Adipose tissue (tissue), 3 donors: ENCODE results near the gene DUS3L. TPM values are rescaled to one million over a fixed set of nuclear protein-coding genes. Genes with fewer than 3 reads are reported as not detected.

Experiments
- H3K27ac ChIP-seq: one replicate; pipeline ENCODE4 v1.5.1; 2013; ENCODE audit warnings: low read depth, low read length
- WGBS, 3 donors: extraction: QIAGEN DNeasy Blood & Tissue Kit; methylation state at CpG; one replicate each; pipeline ENCODE4 v1.1.7; 2013; 5-methylcytosine and 5-hydroxymethylcytosine counted together
- polyA plus RNA-seq, 3 donors: library from polyadenylated mRNA; stranded (reverse); fragments of 200-250 nt; gene quantifications; one replicate each; pipeline ENCODE4 v1.2.3, GENCODE V29; 2013
- donor health status: healthy with polysubstance abuse.
- donor health status: Bipolar disorder and iron deficiency.
- donor health status: healthy.

The DUS3L gene
- polyA plus RNA-seq, 3 donors, result 16.0 to 44.0 (median 29.3) TPM

DNA sequence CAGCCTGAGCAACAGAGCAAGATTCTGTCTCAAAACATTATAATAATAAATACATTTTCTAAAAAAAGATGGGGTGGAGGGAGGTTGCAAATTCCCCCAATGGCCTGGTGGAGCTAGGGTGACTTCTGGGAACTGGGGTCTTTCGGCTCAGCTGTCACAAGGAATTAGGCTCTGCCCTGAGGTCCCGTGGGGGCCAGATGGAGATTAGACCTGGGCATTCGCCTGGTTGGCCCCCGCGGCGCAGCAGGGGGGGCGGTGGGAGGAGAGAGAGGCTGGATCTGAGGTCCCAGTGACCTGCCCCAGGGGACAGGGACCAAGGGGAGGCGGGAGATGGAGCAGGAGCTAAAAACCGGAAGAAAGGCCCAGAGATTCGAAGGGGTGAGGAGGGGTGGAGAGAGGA lies 33.8 kb upstream of the DUS3L start:
- WGBS, 3 donors, result 87 to 92% (median 90%) methylated on average over 9 to 10 of the region's 10 CpGs

DNA sequence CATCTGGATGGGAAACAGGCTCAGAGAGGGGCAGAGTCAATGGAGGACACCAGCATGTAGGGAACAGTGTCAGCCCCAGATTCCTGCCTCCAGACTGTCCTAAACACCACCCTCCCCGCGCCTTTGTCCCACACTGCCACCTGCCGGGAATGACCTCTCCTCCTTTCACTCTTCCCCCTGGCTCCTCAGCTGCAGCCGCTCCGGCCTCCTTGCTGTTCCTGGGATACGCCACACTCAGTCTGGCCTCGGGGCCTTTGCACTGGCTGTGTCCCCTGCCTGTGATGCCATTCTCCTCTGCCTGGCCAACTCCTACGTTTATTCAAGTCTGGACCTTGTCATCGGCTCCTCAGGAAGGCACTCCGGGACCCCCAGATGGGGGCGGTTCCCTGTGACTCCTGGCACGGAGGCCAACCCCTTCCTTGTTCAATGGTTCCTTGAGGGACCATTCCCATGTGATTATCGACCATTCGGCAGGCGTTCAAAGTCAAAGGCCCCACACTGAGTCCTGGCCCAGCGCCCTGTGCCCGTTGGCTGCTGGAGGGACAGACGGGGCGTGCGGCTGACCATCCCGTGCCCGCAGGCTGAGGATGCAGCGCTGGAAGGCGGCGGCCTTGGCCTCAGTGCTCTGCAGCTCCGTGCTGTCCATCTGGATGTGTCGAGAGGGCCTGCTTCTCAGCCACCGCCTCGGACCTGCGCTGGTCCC lies 32.8 kb upstream of the DUS3L start:
- WGBS, 3 donors, result 77 to 86% (median 81%) methylated on average over 30 of the region's 30 CpGs
- H3K27ac ChIP-seq, result no peak overlapping the region

More for the DNA sequence above, 33.8 kb upstream of the DUS3L start:
- no peak overlapping the region for H3K27ac ChIP-seq

- H3K27ac ChIP-seq, result no peak overlapping the region
- WGBS, 3 donors, result 18 to 50% (median 40%) methylated on average over 30 of the region's 30 CpGs
Measured at GRCh38 chr19:5822181-5822844, 31.4 kb upstream of the DUS3L start.

DNA sequence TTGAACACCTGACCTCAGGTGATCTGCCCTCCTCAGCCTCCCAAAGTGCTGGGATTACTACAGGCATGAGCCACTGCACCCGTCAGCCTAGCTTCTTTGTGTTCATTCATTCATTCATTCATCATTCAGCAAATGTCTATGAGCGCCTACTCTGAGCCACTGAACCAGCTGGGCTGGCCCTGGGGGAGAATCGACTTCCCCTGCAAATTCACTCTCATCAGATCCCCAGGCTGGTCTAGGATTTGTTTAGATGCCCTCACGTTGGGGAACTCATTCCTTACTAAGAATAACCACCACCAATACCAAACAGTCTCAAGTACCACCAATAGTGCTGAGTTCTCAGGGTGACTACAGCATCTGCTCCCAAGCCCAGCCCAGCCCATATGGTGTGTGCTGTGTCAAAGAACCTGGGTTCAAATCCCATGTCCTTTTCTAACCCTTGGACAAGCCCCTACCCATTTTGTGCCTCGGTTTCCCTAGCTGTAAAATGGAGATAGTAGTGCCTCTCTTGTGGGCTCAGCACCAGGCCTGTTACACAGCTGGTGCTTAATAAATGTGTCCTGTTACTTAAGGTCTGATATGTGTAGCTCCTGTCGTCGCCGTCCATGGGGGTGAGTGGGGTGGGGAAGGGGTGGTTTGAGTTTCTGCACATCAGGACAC lies 30.7 kb upstream of the DUS3L start:
- WGBS, 3 donors, result 47 to 66% (median 66%) methylated on average over 8 of the region's 8 CpGs
- H3K27ac ChIP-seq, result no peak overlapping the region

GRCh38 chr19:5820785-5821184 lies 29.8 kb upstream of the DUS3L start:
- H3K27ac ChIP-seq, result no peak overlapping the region
- WGBS, 3 donors, result 50 to 72% (median 51%) methylated on average over 6 of the region's 6 CpGs

DNA sequence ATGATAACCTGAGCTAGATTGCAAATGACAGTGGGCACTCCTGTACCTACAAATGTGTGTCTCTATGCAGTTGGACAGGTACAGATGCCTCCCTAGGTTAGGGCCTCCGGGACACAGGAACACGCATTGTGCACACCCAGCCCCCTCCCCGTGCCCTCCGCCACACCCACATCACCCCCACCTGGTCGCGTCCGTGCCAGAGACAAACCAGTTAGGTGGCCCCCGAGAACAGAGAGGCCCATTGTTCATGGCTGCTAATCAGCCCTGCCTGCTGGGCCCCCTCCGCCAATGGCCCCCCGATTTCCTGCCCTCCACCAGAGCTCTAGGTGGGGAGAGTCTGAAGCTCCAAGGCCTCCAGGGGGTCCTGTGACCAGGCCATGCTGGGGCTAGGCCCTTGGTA lies 27.6 kb upstream of the DUS3L start:
- H3K27ac ChIP-seq, result no peak overlapping the region
- 52 to 83% (median 78%) methylated on average over 10 of the region's 10 CpGs for WGBS, 3 donors

GRCh38 chr19:5817218-5817617 lies 26.3 kb upstream of the DUS3L start:
- no peak overlapping the region for H3K27ac ChIP-seq
- whole genome bisulfite sequencing, 3 donors, result 85 to 94% (median 92%) methylated on average over 2 of the region's 2 CpGs

GRCh38 chr19:5814852-5815246 lies 23.9 kb upstream of the DUS3L start:
- no peak overlapping the region for H3K27ac ChIP-seq
- WGBS, 3 donors, result 61 to 68% (median 64%) methylated on average over 10 to 11 of the region's 11 CpGs

- no peak overlapping the region for H3K27ac ChIP-seq
- 73 to 76% (median 73%) methylated on average over 8 to 9 of the region's 9 CpGs for WGBS, 3 donors
Measured at GRCh38 chr19:5814123-5814851, 23.3 kb upstream of the DUS3L start.

DNA sequence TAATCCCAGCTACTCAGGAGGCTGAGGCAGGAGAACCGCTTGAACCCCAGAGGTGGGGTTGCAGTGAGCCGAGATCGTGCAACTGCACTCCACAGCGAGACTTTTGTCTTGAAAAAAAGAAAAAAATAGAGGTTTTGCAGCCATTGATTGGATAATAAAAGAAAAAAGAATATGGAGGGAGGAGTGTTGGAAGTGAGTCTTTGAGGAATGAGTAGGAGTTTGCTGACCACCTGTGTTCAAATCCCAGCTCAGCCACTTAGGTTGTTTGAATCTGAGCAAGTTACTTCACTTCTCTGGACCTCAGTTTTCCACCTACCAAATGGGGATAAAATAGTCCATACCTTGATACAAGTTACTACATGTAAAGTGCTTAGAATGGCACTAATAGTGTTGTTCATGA lies 20.2 kb upstream of the DUS3L start:
- 87 to 97% (median 92%) methylated on average over 4 of the region's 4 CpGs for WGBS, 3 donors
- H3K27ac ChIP-seq, result no peak overlapping the region

DNA sequence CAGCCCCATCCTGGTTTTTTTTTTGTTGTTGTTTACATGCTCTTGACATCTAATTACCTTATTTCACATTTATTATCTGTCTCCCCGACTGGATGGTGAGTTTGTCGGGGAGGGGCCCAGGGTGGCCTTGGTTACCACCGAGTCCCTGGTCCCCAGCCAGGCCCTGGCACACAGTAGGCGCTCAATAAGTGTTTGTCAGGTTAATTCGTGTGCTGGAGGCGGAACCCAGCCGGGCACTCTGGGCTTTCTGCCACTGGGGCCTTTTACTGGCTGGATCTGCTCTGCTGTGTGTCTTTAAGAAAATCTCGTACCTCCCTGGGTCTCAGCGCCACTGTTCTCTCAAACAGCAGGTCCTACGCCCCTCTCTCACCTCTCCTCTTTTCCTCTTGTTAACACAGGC lies 18.5 kb upstream of the DUS3L start:
- H3K27ac ChIP-seq, result no peak overlapping the region
- 70 to 80% (median 78%) methylated on average over 10 of the region's 10 CpGs for WGBS, 3 donors

- no peak overlapping the region for H3K27ac ChIP-seq
Measured at GRCh38 chr19:5809053-5809452, 18.1 kb upstream of the DUS3L start.

DNA sequence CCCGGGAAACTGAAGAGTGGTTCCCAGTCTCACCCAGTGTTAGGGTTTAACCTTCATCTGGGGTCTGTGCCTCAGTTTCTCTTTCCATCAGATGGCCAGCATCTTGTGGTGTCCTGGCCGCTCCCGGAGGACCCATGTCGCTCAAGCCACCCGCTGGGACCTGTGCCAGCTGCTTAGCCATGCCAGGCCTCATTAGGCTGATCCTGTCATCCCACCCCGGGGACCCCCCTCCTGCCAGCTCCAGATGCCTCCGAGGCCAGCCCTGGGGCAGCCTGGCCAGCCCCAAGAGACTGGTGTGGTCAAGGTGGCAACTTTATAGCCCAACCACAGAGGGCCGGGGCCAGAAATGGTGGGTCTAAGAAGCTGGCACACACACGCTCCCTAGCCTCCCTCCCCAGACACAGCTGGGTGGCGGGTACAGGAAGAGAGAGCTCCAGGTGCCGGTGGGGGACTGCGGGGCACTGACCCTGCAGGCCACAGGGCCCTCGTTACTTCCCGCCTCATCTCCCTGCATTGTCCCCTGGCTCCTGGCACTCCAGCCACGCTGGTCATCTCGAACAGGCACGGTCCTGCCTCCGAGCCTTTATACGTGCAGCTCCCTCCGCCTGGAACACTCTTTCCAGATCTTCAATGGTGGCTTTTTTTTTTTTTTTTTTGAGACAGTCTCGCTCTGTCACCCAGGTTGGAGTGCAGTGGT lies 17.3 kb upstream of the DUS3L start:
- WGBS, 3 donors, result 73 to 86% (median 84%) methylated on average over 20 to 21 of the region's 21 CpGs
- H3K27ac ChIP-seq, result no peak overlapping the region

More at GRCh38 chr19:5809053-5809452, 18.1 kb upstream of the DUS3L start:
- 57 to 90% (median 76%) methylated on average over 9 of the region's 9 CpGs for WGBS, 3 donors

DNA sequence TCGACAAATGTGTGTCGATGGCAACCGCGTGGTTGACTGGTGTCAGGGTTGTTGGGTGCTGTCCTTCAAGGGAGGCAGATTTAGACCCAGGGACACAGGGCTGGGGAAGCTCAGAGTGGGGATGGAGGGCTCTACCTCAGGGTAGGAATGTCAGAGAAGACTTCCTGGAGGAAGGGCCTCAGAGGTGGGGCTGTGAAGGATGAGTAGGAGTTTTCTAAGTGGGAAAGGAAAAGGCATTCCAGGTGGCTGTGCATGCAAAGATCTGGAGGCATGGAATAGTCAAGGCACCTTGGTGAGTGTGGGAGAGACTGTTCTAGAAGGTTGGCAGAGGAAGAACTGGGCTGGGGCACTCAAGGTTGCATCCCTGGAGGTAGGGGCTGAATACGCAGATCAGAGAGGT lies 15.9 kb upstream of the DUS3L start:
- H3K27ac ChIP-seq, result no peak overlapping the region
- 91 to 97% (median 92%) methylated on average over 5 of the region's 5 CpGs for WGBS, 3 donors

DNA sequence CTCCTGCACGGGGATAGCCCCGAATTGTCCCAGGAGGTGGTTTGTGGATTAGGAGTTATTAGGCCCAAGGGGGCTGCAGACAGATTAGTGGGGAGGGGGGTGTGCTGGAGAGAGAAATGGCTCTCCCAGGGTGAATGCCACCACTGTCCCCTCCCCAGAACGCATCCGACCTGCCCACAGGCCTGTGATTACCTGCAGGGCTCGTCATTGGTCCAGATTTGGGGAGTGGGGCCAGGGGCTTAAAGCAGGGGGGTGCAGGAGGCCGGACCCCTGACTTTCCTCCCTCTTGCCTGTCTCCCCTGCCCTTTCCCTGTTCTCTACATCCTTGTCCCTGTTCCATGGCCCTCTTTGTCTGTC lies 15.1 kb upstream of the DUS3L start:
- H3K27ac ChIP-seq, result no peak overlapping the region
- 32 to 43% (median 36%) methylated on average over 6 of the region's 6 CpGs for WGBS, 3 donors

GRCh38 chr19:5805462-5806132 lies 14.6 kb upstream of the DUS3L start:
- H3K27ac ChIP-seq, result no peak overlapping the region

GRCh38 chr19:5804516-5805461 lies 13.8 kb upstream of the DUS3L start, which contains the start of gene NRTN:
Gene NRTN, plus strand, starts transcription at chr19:5805067. Its CDS starts 19,099 bp downstream, at chr19:5824166.
- no peak within 1 kb of the TSS for H3K27ac ChIP-seq
- 2 to 3% (median 2%) methylated on average over 49 to 103 of the region's 107 CpGs for WGBS, 3 donors

More at GRCh38 chr19:5805462-5806132, 14.6 kb upstream of the DUS3L start:
- WGBS, 3 donors, result 1 to 4% (median 3%) methylated on average over 45 to 46 of the region's 46 CpGs
